ENCODE data around the gene ARHGAP44. TPM values are rescaled to one million over a fixed set of nuclear protein-coding genes. Genes with fewer than 3 reads are reported as not detected.

Gene ARHGAP44
- total RNA-seq, 4 donors from 2014 or later = 11.2 to 19.7 (median 14.9) TPM

DNA sequence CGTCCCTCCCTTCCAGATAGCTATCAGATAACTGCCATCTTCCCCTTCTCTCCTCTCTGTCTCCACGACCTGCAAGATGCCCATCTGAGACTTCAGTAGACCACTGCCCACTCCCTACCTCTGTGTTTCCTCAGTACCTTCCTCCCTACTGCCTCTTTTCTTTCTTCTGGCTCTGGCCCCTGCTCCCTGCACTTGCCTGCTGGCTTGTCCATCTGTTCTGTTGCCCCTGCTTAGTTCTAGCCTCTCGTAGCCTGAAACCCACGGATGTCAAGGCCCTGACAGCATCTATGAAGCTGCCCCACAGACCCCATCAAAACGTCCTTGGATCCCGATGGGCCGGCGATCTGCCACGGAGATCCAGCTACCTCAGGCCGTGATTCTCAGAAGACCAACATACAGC lies 175.5 kb downstream of the ARHGAP44 start:
- Histone ChIP-seq H3K27me3 (no peaks in the 10 kb centered on the region), H3K9me3 (no peaks in the 10 kb centered on the region), H3K4me1 (no peaks in the 10 kb centered on the region), H3K4me3 (no peak overlapping the region), H3K27ac (no peak overlapping the region), H3K36me3 (no peaks in the 10 kb centered on the region)
- TF ChIP-seq POLR2A (IDR thresholded peaks at IDR 0.05) = no peak
- TF ChIP-seq, protein P1, sequence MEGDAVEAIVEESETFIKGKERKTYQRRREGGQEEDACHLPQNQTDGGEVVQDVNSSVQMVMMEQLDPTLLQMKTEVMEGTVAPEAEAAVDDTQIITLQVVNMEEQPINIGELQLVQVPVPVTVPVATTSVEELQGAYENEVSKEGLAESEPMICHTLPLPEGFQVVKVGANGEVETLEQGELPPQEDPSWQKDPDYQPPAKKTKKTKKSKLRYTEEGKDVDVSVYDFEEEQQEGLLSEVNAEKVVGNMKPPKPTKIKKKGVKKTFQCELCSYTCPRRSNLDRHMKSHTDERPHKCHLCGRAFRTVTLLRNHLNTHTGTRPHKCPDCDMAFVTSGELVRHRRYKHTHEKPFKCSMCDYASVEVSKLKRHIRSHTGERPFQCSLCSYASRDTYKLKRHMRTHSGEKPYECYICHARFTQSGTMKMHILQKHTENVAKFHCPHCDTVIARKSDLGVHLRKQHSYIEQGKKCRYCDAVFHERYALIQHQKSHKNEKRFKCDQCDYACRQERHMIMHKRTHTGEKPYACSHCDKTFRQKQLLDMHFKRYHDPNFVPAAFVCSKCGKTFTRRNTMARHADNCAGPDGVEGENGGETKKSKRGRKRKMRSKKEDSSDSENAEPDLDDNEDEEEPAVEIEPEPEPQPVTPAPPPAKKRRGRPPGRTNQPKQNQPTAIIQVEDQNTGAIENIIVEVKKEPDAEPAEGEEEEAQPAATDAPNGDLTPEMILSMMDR (IDR thresholded peaks at IDR 0.05) = no peak
- DNase-seq = no peak

DNA sequence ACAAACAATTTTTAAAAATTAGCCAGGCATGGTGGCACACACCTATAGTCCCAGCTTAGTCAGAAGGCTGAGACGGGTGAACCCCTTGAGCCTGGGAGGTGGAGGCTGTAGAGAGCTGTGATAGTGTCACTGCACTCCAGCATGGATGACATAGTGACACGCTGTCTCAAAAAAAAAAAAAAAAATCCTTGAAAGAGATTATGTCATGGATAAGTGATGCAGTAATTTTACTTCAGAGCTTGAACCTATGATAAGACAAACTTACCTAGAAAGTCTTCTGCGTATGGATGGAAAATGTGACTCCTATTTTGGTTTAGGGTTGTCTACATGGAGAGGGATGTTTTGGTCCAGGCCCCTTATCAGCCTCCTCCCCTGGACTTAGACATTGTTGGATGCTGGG lies 176.7 kb downstream of the ARHGAP44 start:
- Histone ChIP-seq H3K9me3 (no peaks in the 10 kb centered on the region), H3K4me3 (no peak overlapping the region), H3K4me1 (no peaks in the 10 kb centered on the region), H3K27me3 (no peaks in the 10 kb centered on the region), H3K36me3 (no peaks in the 10 kb centered on the region), H3K27ac (no peak overlapping the region)
- DNase-seq = no peak
- TF ChIP-seq, protein P1 (IDR thresholded peaks at IDR 0.05) = no peak
- TF ChIP-seq POLR2A (IDR thresholded peaks at IDR 0.05) = no peak

DNA sequence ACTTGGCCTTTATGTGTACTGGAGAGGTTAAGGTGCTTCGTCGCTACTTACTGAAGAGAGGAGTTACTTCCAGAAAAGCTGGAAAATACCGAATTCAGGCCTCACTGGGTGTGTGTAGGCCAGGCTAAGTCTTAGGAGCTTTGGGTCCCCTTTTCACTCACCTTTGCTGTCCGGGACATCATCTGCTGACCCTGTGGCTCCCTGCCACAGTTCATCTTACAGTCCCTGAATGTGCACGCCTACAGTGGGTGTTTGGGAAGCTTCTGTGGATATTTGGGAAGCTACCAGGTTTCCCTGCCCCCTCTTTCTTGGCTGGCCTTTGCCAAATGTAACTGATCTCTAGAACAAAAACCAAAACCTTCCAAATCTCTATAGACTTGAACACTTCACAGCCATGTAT lies 177.1 kb downstream of the ARHGAP44 start:
- H3K4me3 ChIP-seq = no peak overlapping the region
- no peaks in the 10 kb centered on the region for H3K36me3 ChIP-seq
- no peak for DNase-seq
- TF ChIP-seq POLR2A (IDR thresholded peaks at IDR 0.05) = no peak
- TF ChIP-seq, protein P1 (IDR thresholded peaks at IDR 0.05) = no peak
- no peaks in the 10 kb centered on the region for H3K4me1 ChIP-seq
- no peaks in the 10 kb centered on the region for H3K9me3 ChIP-seq
- H3K27ac ChIP-seq = no peak overlapping the region
- no peaks in the 10 kb centered on the region for H3K27me3 ChIP-seq

DNA sequence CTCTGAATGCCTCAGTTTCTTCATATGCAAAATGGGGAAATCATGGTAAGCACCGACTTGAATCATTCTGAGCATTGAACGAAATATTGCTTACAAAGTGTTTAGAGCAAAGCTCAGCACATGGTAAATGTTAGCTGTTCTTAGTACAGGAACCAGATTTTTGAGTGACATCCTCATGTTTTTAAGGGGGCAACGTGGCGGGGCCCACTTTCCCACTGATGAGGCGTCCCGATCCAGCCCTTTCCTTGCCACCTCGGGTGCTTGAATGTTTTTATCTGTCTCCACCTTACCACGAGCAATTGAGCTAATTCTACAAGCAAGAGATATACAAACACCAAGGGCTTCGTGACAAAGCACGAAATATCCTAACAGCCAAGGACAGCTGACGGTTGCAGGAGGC lies 178.7 kb downstream of the ARHGAP44 start:
- Histone ChIP-seq H3K4me1 (no peaks in the 10 kb centered on the region), H3K27ac (no peak overlapping the region), H3K9me3 (no peaks in the 10 kb centered on the region), H3K27me3 (no peaks in the 10 kb centered on the region), H3K4me3 (no peak overlapping the region), H3K36me3 (no peaks in the 10 kb centered on the region)
- TF ChIP-seq POLR2A (IDR thresholded peaks at IDR 0.05) = no peak
- TF ChIP-seq, protein P1 (IDR thresholded peaks at IDR 0.05) = no peak
- no peak for DNase-seq

DNA sequence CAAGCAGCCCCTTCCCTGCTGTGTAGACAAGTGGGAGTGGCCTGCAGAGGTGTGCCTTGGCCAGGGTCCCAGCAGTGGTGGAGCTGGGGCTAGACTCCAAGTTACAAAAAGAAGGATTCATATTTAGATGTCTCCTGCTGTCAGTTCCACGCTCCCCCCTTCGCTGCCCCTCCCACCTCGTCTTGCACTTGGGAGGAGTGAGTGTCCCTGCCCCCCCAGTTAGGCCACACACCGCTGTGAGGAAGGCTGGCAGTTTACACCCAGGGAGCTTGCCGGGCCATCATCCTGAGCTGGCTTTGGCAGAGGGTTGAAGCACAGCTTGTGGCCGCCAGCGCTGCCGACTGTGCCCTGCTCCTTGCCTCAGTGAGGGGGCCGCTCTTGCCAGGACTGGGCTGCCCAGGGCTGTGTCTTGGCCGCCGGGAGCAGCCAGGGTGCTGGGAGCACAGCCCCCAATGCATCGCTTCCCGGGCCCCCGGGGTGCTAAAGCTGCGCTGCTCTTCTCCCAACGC lies 184.3 kb downstream of the ARHGAP44 start:
- no peak for TF ChIP-seq POLR2A (IDR thresholded peaks at IDR 0.05)
- TF ChIP-seq, protein P1 (IDR thresholded peaks at IDR 0.05) = no peak
- Histone ChIP-seq H3K27me3 (no peaks in the 10 kb centered on the region), H3K9me3 (no peaks in the 10 kb centered on the region), H3K27ac (no peak overlapping the region), H3K36me3 (no peaks in the 10 kb centered on the region), H3K4me3 (peak overlapping the region in 3 of 4 donors; percentile 2 to 37 (median 29)), H3K4me1 (peaks cover 0 to 11% (median 0%) of the 10 kb centered on the region in 4 donors)
- no peak for DNase-seq
